Adrenal gland (tissue), 12 donors: ENCODE measurements around the gene VMAC. TPM values are rescaled to one million over a fixed set of nuclear protein-coding genes. Genes with fewer than 3 reads are reported as not detected.

Experiments used
- DNase-seq, 7 donors: peaks; one replicate each; pipeline ENCODE4 v3.0.0-alpha.2; 2019 to 2020
- H3K27ac ChIP-seq, 5 donors: fragments of 200-600 bp; sonication (generic) in 4 of 5; 1 replicate in 3 of 5; 2 replicates in 2 of 5; pipeline versions ENCODE4 v1.5.1 to v1.8.0; 2016 to 2020; ENCODE audit warnings: mild to moderate bottlenecking in 1 of 5
- H3K27me3 ChIP-seq: fragments of 200-600 bp; 2 replicates; pipeline ENCODE4 v1.8.0; 2021
- H3K36me3 ChIP-seq, 2 donors: fragments of 200-600 bp; replicated peaks in 1 of 2; 1 replicate in 1 of 2; 2 replicates in 1 of 2; pipeline versions ENCODE4 v1.5.1 to v1.8.0; 2018 to 2022
- H3K4me1 ChIP-seq, 2 donors: fragments of 200-600 bp; replicated peaks in 1 of 2; 1 replicate in 1 of 2; 2 replicates in 1 of 2; pipeline versions ENCODE4 v1.5.1 to v1.8.0; 2018 to 2021
- H3K4me3 ChIP-seq, 4 donors: fragments of 200-600 bp; sonication (generic) in 3 of 4; one replicate each; pipeline ENCODE4 v1.5.1; 2016 to 2018
- H3K9me3 ChIP-seq, 3 donors: fragments of 200-600 bp; sonication (generic) in 1 of 3; replicated peaks in 1 of 3; 1 replicate in 2 of 3; 2 replicates in 1 of 3; pipeline versions ENCODE4 v1.5.1 to v1.8.0; 2016 to 2021
- CTCF ChIP-seq, 6 experiments: fragments of 450-650 bp in 4 of 6; fragments of 200-600 bp in 2 of 6; sonication (generic) in 1 of 6; IDR thresholded peaks; 1 replicate in 5 of 6; 2 replicates in 1 of 6; pipeline versions ENCODE4 v1.5.1 to v1.8.0; 2016 to 2021; ENCODE audit warnings: antibody characterized with exemption in 6 of 6, mild to moderate bottlenecking in 2 of 6, moderate library complexity in 1 of 6
- POLR2A ChIP-seq, 2 donors: fragments of 450-650 bp; IDR thresholded peaks; one replicate each; pipeline ENCODE4 v1.6.1; 2017; ENCODE audit warnings: antibody characterized with exemption in 2 of 2, mild to moderate bottlenecking in 2 of 2, moderate library complexity in 1 of 2
- WGBS, 4 donors: extraction: QIAGEN DNeasy Blood & Tissue Kit in 2 of 4; methylation state at CpG; one replicate each; pipeline versions ENCODE4 v1.1.5 to v1.1.7; 2013 to 2017; 5-methylcytosine and 5-hydroxymethylcytosine counted together
- intact Hi-C, 2 donors: fragments of 100-400 bp; cut with DNase I; formaldehyde crosslinking; loops; one replicate each; pipeline versions ENCODE4 v1.14.1 to v1.15.0; 2022 to 2023
- polyA plus RNA-seq, 3 donors: library from polyadenylated mRNA; stranded (reverse); fragments of 200-250 nt in 2 of 3; fragments of 350-450 nt in 1 of 3; fragmentation: Illumina TruSeq in 1 of 3; extraction: RNeasy Lipid Tissue Mini Kit (QIAGEN cat#74804) in 1 of 3; gene quantifications; one replicate each; pipeline ENCODE4 v1.2.3, GENCODE V29; 2013 to 2014
- total RNA-seq, 9 donors: library from RNA; depleted of rRNA in 4 of 9; stranded (reverse); fragments of >200 nt in 4 of 9; fragments of 120-200 nt in 1 of 9; fragmentation: NEBNext Ultra II Directional in 1 of 9; extraction: Animal tissue kit (Norgen Biotek cat#: 25700) in 1 of 9; gene quantifications; one replicate each; pipeline versions ENCODE4 v1.1.0 to v1.2.4, GENCODE V29; 2013 to 2023
- donor health status: healthy with polysubstance abuse.
- donor health status: Bipolar disorder and iron deficiency.
- donor health status: DM: yes; HTN: yes; CAD: no.
- donor health status: DM: no; HTN: no; CAD: no.
- donor health status: DM: no; HTN: no; CAD: no.
- donor health status: DM: yes; HTN: yes; CAD: no.

The VMAC gene
- total and polyA plus RNA-seq, 12 donors, result 3.5 to 15.6 (median 8.3) TPM

- Histone ChIP-seq H3K4me1 (peaks cover 0 to 31% of the 10 kb centered on the region in 2 donors), H3K4me3 (no peak overlapping the region), H3K27me3 (no peaks in the 10 kb centered on the region), H3K27ac (peak overlapping the region in 1 of 5 donors; percentile 3), H3K9me3 (no peaks in the 10 kb centered on the region), H3K36me3 (peaks cover 0 to 25% of the 10 kb centered on the region in 2 donors)
- DNase-seq, result no peak
- intact Hi-C loops, result no loop called here
- TF ChIP-seq CTCF (IDR thresholded peaks at IDR 0.05) (no peak), POLR2A (IDR thresholded peaks at IDR 0.05) (no peak)
- 66 to 84% (median 74%) methylated on average over 10 of the region's 10 CpGs for WGBS, 4 donors
These were observed 38.4 kb downstream of the VMAC start for GRCh38 chr19:5943045-5943444.

GRCh38 chr19:5943623-5944022 lies 39.0 kb downstream of the VMAC start:
- WGBS, 4 donors, result 54 to 75% (median 66%) methylated on average over 6 to 10 of the region's 10 CpGs
- intact Hi-C loops, result no loop called here
- no peak for DNase-seq
- Histone ChIP-seq H3K27ac (peak overlapping the region in 2 of 5 donors; percentile 3 to 33), H3K36me3 (peaks cover 0 to 25% of the 10 kb centered on the region in 2 donors), H3K4me1 (peaks cover 0 to 36% of the 10 kb centered on the region in 2 donors), H3K4me3 (no peak overlapping the region), H3K27me3 (no peaks in the 10 kb centered on the region), H3K9me3 (no peaks in the 10 kb centered on the region)
- TF ChIP-seq CTCF (IDR thresholded peaks at IDR 0.05), result no peak
- no peak for TF ChIP-seq POLR2A (IDR thresholded peaks at IDR 0.05)

DNA sequence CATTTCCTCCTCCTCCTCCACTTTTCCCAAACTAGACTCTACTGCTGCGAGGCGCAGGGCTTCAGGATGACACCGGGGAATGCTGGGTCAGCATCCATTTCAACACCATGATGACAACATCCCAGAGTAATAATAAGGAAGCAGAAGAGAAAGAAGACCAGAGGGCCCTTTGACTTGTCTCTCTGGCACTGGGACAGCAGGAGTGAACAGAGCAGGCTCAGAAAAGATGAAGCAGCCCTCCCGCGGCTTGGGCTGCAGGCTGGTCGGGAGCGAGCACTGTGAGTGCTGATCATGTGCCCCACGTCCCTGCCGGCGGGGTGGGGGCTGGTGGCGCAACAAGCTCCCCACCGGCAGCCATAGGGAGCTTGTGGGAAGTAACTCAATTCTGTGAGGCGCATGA lies 42.8 kb downstream of the VMAC start:
- H3K9me3 ChIP-seq, result no peaks in the 10 kb centered on the region
- TF ChIP-seq CTCF (IDR thresholded peaks at IDR 0.05) (no peak), POLR2A (IDR thresholded peaks at IDR 0.05) (no peak)
- peaks cover 5 to 74% of the 10 kb centered on the region in 2 donors for H3K4me1 ChIP-seq
- no peaks in the 10 kb centered on the region for H3K27me3 ChIP-seq
- intact Hi-C loops, result no loop called here
- peak overlapping the region in 4 of 5 donors; percentile 25 to 80 (median 63) for H3K27ac ChIP-seq
- DNase-seq, result peak; percentile 56 to 85 (median 69)
- H3K4me3 ChIP-seq, result no peak overlapping the region
- H3K36me3 ChIP-seq, result peaks cover 0 to 9% of the 10 kb centered on the region in 2 donors
- WGBS, 4 donors, result 44 to 74% (median 53%) methylated on average over 8 to 13 of the region's 13 CpGs

GRCh38 chr19:5948752-5949564 lies 44.3 kb downstream of the VMAC start:
- TF ChIP-seq POLR2A (IDR thresholded peaks at IDR 0.05) (no peak), CTCF (IDR thresholded peaks at IDR 0.05) (no peak)
- no peaks in the 10 kb centered on the region for H3K27me3 ChIP-seq
- no peak for DNase-seq
- H3K36me3 ChIP-seq, result peaks cover 0 to 9% of the 10 kb centered on the region in 2 donors
- peak overlapping the region in 3 of 5 donors; percentile 25 to 80 (median 56) for H3K27ac ChIP-seq
- WGBS, 4 donors, result 54 to 61% (median 57%) methylated on average over 11 to 13 of the region's 13 CpGs
- H3K4me1 ChIP-seq, result peaks cover 21 to 79% of the 10 kb centered on the region in 2 donors
- H3K4me3 ChIP-seq, result no peak overlapping the region
- intact Hi-C loops, result no loop called here
- H3K9me3 ChIP-seq, result no peaks in the 10 kb centered on the region
